Brain microvascular endothelial cell (primary cell): ENCODE data around the gene MS4A13.

Experiments used
- DNase-seq: peaks from one replicate; pipeline ENCODE4 v3.0.0-alpha.2; 2020
- H3K27ac ChIP-seq: fragments of 250-450 bp; sonication (Bioruptor Pico); 2 replicates; pipeline ENCODE4 v1.5.1; 2020; ENCODE audit warnings: mild to moderate bottlenecking, moderate library complexity
- H3K27me3 ChIP-seq: fragments of 250-450 bp; sonication (Bioruptor Pico); replicated peaks from 2 replicates; pipeline ENCODE4 v1.5.1; 2020; ENCODE audit warnings: mild to moderate bottlenecking
- H3K36me3 ChIP-seq: fragments of 250-450 bp; sonication (Bioruptor Pico); replicated peaks from 2 replicates; pipeline ENCODE4 v1.5.1; 2020; ENCODE audit warnings: mild to moderate bottlenecking
- H3K4me3 ChIP-seq: 2 replicates; pipeline ENCODE4 v1.5.1; 2011; ENCODE audit warnings: low read depth, mild to moderate bottlenecking, control low read depth, low read length, moderate library complexity
- in situ Hi-C: cut with HindIII; loops from 2 replicates; pipeline ENCODE4 v1.10.0; 2017; ENCODE audit warnings: low sequenced_read_pairs, low pct_ligation_motif_present
- TF ChIP-seq, protein P1 (sequence below): IDR thresholded peaks from 2 replicates; pipeline ENCODE4 v1.5.1; 2011; ENCODE audit warnings: low read depth, mild to moderate bottlenecking, moderate library complexity, low read length, control low read depth, inconsistent platforms; ENCODE audit errors: missing control alignments

MS4A13 gene

DNA sequence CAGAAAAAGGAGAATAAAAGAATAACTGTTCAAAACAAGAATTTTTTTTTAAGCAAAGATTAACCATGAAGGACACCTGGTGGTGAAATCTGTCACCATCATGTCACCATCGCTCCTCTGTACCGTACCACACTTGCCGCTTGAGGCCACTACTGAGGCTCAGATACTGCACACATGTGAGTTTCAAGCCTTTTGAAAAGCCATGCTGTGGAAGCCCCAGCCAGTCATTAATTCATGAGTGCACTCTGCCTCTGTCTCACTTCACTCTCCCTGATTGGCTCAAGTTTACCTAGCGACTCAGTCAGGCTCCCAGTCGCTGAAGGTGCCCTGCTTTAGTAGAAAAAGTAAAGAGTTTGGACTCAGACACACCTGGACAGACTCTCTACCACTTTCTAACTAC lies 29.2 kb upstream of the MS4A13 start:
- Histone ChIP-seq H3K27me3 (no peaks in the 10 kb centered on the region), H3K27ac (no peak overlapping the region), H3K4me3 (no peak overlapping the region), H3K36me3 (no peaks in the 10 kb centered on the region)
- in situ Hi-C loops = no loop called here
- TF ChIP-seq, protein P1, sequence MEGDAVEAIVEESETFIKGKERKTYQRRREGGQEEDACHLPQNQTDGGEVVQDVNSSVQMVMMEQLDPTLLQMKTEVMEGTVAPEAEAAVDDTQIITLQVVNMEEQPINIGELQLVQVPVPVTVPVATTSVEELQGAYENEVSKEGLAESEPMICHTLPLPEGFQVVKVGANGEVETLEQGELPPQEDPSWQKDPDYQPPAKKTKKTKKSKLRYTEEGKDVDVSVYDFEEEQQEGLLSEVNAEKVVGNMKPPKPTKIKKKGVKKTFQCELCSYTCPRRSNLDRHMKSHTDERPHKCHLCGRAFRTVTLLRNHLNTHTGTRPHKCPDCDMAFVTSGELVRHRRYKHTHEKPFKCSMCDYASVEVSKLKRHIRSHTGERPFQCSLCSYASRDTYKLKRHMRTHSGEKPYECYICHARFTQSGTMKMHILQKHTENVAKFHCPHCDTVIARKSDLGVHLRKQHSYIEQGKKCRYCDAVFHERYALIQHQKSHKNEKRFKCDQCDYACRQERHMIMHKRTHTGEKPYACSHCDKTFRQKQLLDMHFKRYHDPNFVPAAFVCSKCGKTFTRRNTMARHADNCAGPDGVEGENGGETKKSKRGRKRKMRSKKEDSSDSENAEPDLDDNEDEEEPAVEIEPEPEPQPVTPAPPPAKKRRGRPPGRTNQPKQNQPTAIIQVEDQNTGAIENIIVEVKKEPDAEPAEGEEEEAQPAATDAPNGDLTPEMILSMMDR = peak; percentile 20
- DNase-seq = no peak

DNA sequence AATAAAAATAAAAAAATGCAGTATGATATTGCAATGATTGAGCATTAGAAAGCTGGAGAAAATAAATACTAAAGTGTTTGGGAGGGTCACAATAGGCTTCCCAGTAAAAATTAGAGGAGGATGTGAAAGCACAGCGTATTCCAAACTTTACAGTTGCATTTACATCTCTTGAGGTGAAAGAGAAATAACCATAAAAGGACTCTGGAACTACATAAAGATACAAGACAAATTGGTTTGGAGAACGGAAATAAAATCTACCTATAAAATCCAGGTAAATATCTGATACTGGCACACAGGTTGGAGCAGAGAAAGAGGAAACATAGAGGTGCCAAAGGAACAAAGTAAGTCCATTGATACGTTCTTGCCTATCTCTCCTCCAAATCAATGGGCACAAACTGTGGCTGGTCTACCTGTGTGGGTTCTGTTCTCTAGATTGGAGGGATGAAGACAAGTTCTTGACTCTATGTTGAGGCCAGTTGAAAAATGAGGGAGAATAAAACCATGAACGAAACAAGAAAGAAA lies 22.6 kb upstream of the MS4A13 start, which contains the start of gene MS4A12:
MS4A12 (plus strand) TSS at position 291 of the 522 bp plus-strand sequence. CDS start 4,541 bp downstream, outside the sequence.
- in situ Hi-C loops = no loop called here
- no peak within 1 kb of the TSS for H3K27ac ChIP-seq
- DNase-seq = no peak

DNA sequence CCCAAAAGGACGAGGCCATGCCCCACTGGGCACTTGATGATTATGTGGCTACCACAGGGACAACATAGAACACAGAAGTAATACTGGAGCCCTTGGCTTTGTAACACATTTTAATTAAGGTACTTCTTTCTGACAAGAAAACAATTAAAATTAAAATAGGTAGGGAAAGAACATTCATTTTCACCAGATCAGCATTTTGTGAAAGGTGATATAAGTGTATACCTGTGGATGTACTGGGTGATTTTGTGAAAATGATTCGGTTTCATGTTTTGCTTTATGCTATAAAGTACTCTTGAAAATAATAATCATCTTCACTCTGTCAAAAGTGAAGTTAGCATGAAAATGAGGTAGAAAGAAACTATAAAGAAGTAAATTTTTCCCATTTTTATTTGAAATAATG lies 21.7 kb upstream of the MS4A13 start:
- H3K27me3 ChIP-seq = no peaks in the 10 kb centered on the region
- H3K36me3 ChIP-seq = no peaks in the 10 kb centered on the region
- H3K27ac ChIP-seq = no peak overlapping the region
- TF ChIP-seq, protein P1 = no peak
- no peak overlapping the region for H3K4me3 ChIP-seq
- in situ Hi-C loops = no loop called here
- DNase-seq = no peak

More for the DNA sequence above, 22.6 kb upstream of the MS4A13 start, which contains the start of gene MS4A12:
- TF ChIP-seq, protein P1 = no peak
- no peak within 1 kb of the TSS for H3K4me3 ChIP-seq
- H3K27me3 ChIP-seq = no peaks in the 10 kb centered on the region
- H3K36me3 ChIP-seq = no peaks in the 10 kb centered on the region

DNA sequence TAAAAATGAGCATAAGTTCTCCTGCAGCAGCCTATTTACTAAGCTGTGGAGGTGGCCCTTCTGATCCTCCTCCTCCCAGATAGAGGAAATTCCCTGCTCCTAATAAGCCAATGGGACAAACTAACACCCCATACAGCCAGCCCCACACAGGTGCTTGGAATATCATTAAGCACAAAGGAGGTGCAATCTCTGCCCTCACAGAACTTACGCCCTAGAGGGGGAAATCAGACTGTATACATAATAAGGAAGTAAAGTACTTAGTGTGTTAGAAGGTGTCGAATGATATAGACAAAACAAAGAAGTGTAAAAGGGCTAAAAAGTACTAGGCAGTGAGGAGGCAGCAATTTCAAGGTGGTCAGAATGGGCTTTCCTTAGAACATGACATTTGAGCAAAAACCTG lies 16.8 kb upstream of the MS4A13 start:
- H3K27me3 ChIP-seq = no peaks in the 10 kb centered on the region
- DNase-seq = no peak
- H3K4me3 ChIP-seq = no peak overlapping the region
- TF ChIP-seq, protein P1 = no peak
- H3K27ac ChIP-seq = no peak overlapping the region
- in situ Hi-C loops = no loop called here
- no peaks in the 10 kb centered on the region for H3K36me3 ChIP-seq

DNA sequence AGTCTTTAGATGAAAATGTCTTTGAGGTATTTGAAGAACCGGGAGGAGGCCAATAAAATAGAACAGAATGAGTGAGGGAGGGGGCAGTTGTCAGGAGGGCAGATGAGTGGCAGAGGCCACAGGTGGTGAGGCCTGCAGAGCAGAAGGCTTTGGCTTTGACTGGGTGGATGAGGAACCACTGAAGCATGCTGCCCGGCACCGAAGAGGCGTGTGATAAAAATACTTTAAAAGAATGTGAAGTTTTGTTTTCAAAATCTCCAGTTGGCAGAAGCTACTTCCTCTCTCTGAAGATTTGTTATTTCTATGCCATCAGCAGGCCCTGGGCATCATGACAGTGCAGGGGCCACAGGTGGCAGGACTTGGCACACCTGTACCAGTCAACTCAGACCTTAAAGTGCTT lies 16.3 kb upstream of the MS4A13 start:
- no peaks in the 10 kb centered on the region for H3K27me3 ChIP-seq
- TF ChIP-seq, protein P1 = no peak
- H3K36me3 ChIP-seq = no peaks in the 10 kb centered on the region
- H3K4me3 ChIP-seq = no peak overlapping the region
- DNase-seq = no peak
- in situ Hi-C loops = no loop called here
- H3K27ac ChIP-seq = no peak overlapping the region
